Fibroblast of lung (primary cell): ENCODE data around the gene MEGF10. TPM values are rescaled to one million over a fixed set of nuclear protein-coding genes. Genes with fewer than 3 reads are reported as not detected.

Experiments
- DNase-seq, 2 donors: peaks; one replicate each; pipeline versions ENCODE4 v3.0.0 to v3.0.0-alpha.2; 2010; ENCODE audit warnings: low read depth in 2 of 2
- H2AFZ ChIP-seq: 2 replicates; pipeline ENCODE4 v1.5.1; 2012; ENCODE audit warnings: low read length, control low read depth, inconsistent platforms
- H3K27ac ChIP-seq: 2 replicates; pipeline ENCODE4 v1.5.1; 2011; ENCODE audit warnings: low read length, control low read depth; ENCODE audit not compliant: insufficient read depth
- H3K27me3 ChIP-seq: 2 replicates; pipeline ENCODE4 v1.5.1; 2011; ENCODE audit warnings: mild to moderate bottlenecking, low read length; ENCODE audit not compliant: control insufficient read depth, insufficient read depth
- H3K36me3 ChIP-seq: 2 replicates; pipeline ENCODE4 v1.5.1; 2011; ENCODE audit warnings: low read length; ENCODE audit not compliant: control insufficient read depth, insufficient read depth
- H3K4me1 ChIP-seq: 2 replicates; pipeline ENCODE4 v1.5.1; 2011; ENCODE audit warnings: low read length; ENCODE audit not compliant: control insufficient read depth, insufficient read depth; ENCODE audit errors: extremely low read depth
- H3K4me2 ChIP-seq: 2 replicates; pipeline ENCODE4 v1.5.1; 2011; ENCODE audit warnings: low read length, control low read depth; ENCODE audit not compliant: insufficient read depth; ENCODE audit errors: extremely low read depth
- H3K4me3 ChIP-seq, 4 experiments: fragments of 200-600 bp in 1 of 4; sonication (generic) in 1 of 4; replicated peaks in 1 of 4; 2 replicates each; pipeline ENCODE4 v1.5.1; 2011 to 2016; ENCODE audit warnings: low read length in 4 of 4, low read depth in 3 of 4, mild to moderate bottlenecking in 3 of 4, control low read depth in 2 of 4, inconsistent platforms in 1 of 4, mixed read lengths in 1 of 4; ENCODE audit not compliant: insufficient read depth in 1 of 4; ENCODE audit errors: control extremely low read depth in 1 of 4
- H3K79me2 ChIP-seq: 2 replicates; pipeline ENCODE4 v1.5.1; 2012; ENCODE audit warnings: mild to moderate bottlenecking, low read length, inconsistent platforms; ENCODE audit not compliant: control insufficient read depth, insufficient read depth
- H3K9ac ChIP-seq: 2 replicates; pipeline ENCODE4 v1.5.1; 2011; ENCODE audit warnings: mild to moderate bottlenecking, low read length, control low read depth; ENCODE audit not compliant: insufficient read depth
- H3K9me3 ChIP-seq: 2 replicates; pipeline ENCODE4 v1.5.1; 2012; ENCODE audit warnings: low read depth, low read length; ENCODE audit not compliant: control insufficient read depth, insufficient read depth
- H4K20me1 ChIP-seq: 2 replicates; pipeline ENCODE4 v1.5.1; 2011; ENCODE audit warnings: low read length; ENCODE audit not compliant: control insufficient read depth, insufficient read depth; ENCODE audit errors: extremely low read depth
- CTCF ChIP-seq, 2 donors: IDR thresholded peaks in 1 of 2; conservative IDR thresholded peaks in 1 of 2; 1 replicate in 1 of 2; 2 replicates in 1 of 2; pipeline ENCODE4 v1.5.1; 2011 to 2012; ENCODE audit warnings: low read length in 2 of 2, control low read depth in 1 of 2, inconsistent platforms in 1 of 2, low read depth in 1 of 2, mild to moderate bottlenecking in 1 of 2
- EZH2 ChIP-seq: IDR thresholded peaks from 2 replicates; pipeline ENCODE4 v1.5.1; 2012; ENCODE audit warnings: low read length, control low read depth, mild to moderate bottlenecking; ENCODE audit errors: missing control alignments
- polyA plus RNA-seq, 2 donors: library from polyadenylated mRNA; depleted of rRNA in 1 of 2; stranded (reverse) in 1 of 2; unstranded in 1 of 2; fragments of >200 nt; gene quantifications; 2 replicates each; pipeline ENCODE4 v1.2.1, GENCODE V29; 2011 to 2012; ENCODE audit warnings: missing spikeins in 1 of 2
- total RNA-seq: library from RNA; depleted of rRNA; stranded (reverse); fragments of >200 nt; gene quantifications from 2 replicates; pipeline ENCODE4 v1.2.1, GENCODE V29; 2014

The MEGF10 gene
- total and polyA plus RNA-seq, 2 donors (not counting 1 experiment from before 2014, with no cell fraction given) = under 0.01 to 0.02 TPM

GRCh38 chr5:127471211-127471610, 180.6 kb downstream of the MEGF10 start:
- H2AFZ ChIP-seq = no peak overlapping the region
- TF ChIP-seq EZH2 = no peak
- TF ChIP-seq CTCF (conservative IDR thresholded peaks at IDR 0.05 in 1 of 2, IDR thresholded peaks at IDR 0.05 in 1 of 2; ENCODE audit: low read depth in 1 of 2, low read length in 2 of 2) = no peak

DNA sequence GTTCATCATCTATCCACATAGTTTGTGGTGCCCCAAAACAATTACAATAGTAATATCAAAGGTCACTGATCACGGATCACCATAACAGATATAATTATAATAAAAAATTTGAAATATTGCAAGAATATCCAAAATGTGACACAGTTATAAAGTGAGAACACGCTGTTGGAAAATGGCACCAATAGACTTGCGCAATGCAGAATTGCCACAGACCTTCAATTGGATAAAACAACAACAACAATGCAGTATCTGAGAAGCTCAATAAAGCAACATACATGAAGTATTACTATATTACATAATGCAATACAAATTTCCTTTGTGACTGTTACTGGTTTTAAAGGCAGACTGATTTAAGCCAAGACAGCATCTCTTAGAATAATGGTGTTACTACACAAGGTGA, 182.1 kb downstream of the MEGF10 start:
- Histone ChIP-seq H3K79me2 (no peaks in the 10 kb centered on the region), H3K4me2 (no peak overlapping the region), H2AFZ (no peak overlapping the region), H3K36me3 (no peaks in the 10 kb centered on the region), H3K27me3 (no peaks in the 10 kb centered on the region), H3K27ac (no peak overlapping the region), H4K20me1 (no peaks in the 10 kb centered on the region), H3K9ac (no peak overlapping the region), H3K9me3 (no peaks in the 10 kb centered on the region), H3K4me3 (no peak overlapping the region), H3K4me1 (no peaks in the 10 kb centered on the region)
- TF ChIP-seq EZH2 = no peak
- TF ChIP-seq CTCF (conservative IDR thresholded peaks at IDR 0.05 in 1 of 2, IDR thresholded peaks at IDR 0.05 in 1 of 2; ENCODE audit: low read depth in 1 of 2, low read length in 2 of 2) = no peak
- no peak for DNase-seq

More at GRCh38 chr5:127471211-127471610, 180.6 kb downstream of the MEGF10 start:
- no peak overlapping the region for H3K4me2 ChIP-seq
- H3K36me3 ChIP-seq = no peaks in the 10 kb centered on the region
- H3K4me1 ChIP-seq = no peaks in the 10 kb centered on the region
- DNase-seq = no peak
- no peaks in the 10 kb centered on the region for H4K20me1 ChIP-seq
- H3K79me2 ChIP-seq = no peaks in the 10 kb centered on the region
- no peaks in the 10 kb centered on the region for H3K27me3 ChIP-seq
- no peak overlapping the region for H3K4me3 ChIP-seq
- no peak overlapping the region for H3K9ac ChIP-seq
- no peaks in the 10 kb centered on the region for H3K9me3 ChIP-seq
- H3K27ac ChIP-seq = no peak overlapping the region

DNA sequence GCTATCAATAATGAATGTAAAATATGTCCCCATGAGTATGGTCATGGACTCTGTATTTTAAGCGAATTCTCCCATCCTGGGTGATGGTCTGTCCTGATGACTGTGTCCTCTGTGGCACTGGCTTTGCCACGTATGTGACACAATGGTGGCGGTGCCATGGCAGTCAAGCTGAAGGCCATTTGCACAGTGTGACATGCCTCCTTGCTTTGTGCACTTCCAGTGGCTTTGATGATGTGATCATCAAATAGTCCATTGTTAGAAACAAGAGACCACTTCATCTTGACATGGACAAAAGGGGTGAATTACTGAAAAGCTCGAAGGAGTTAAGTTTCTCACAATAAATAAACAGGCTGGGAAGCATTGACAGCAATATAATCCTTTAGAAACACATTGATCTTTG, 195.9 kb downstream of the MEGF10 start:
- H3K4me1 ChIP-seq = no peaks in the 10 kb centered on the region
- DNase-seq = no peak
- no peak overlapping the region for H3K27ac ChIP-seq
- H3K9ac ChIP-seq = no peak overlapping the region
- no peaks in the 10 kb centered on the region for H3K79me2 ChIP-seq
- no peak overlapping the region for H3K4me3 ChIP-seq
- H4K20me1 ChIP-seq = no peaks in the 10 kb centered on the region
- peaks cover 4% of the 10 kb centered on the region for H3K27me3 ChIP-seq
- TF ChIP-seq EZH2 = no peak
- TF ChIP-seq CTCF (conservative IDR thresholded peaks at IDR 0.05 in 1 of 2, IDR thresholded peaks at IDR 0.05 in 1 of 2; ENCODE audit: low read depth in 1 of 2, low read length in 2 of 2) = no peak
- no peak overlapping the region for H3K4me2 ChIP-seq
- no peak overlapping the region for H2AFZ ChIP-seq
- H3K36me3 ChIP-seq = no peaks in the 10 kb centered on the region
- H3K9me3 ChIP-seq = no peaks in the 10 kb centered on the region
